GM20000 (cell line): ENCODE results near the gene TAAR2.

ENCODE experiments used
- DNase-seq: peaks from one replicate; pipeline ENCODE4 v3.0.0; 2012; ENCODE audit warnings: low spot score
- CTCF ChIP-seq: IDR thresholded peaks from 2 replicates; pipeline ENCODE4 v1.5.1; 2012; ENCODE audit warnings: mild to moderate bottlenecking, control low read depth; ENCODE audit errors: extremely low read depth, missing control alignments

TAAR2 gene

GRCh38 chr6:132634796-132635195, 10.7 kb upstream of the TAAR2 start:
- no peak for TF ChIP-seq CTCF
- no peak for DNase-seq

- no peak for TF ChIP-seq CTCF
- no peak for DNase-seq
Observed at GRCh38 chr6:132633362-132633761, 9.3 kb upstream of the TAAR2 start.

GRCh38 chr6:132623106-132623845, 799 bp downstream of the TAAR2 start:
- no peak for TF ChIP-seq CTCF
- DNase-seq, result no peak

GRCh38 chr6:132616677-132617076, 7.4 kb downstream of the TAAR2 start:
- TF ChIP-seq CTCF, result no peak
- DNase-seq, result no peak

GRCh38 chr6:132614554-132614953, 9.5 kb downstream of the TAAR2 start:
- DNase-seq, result no peak
- no peak for TF ChIP-seq CTCF

GRCh38 chr6:132612449-132613108, 11.5 kb downstream of the TAAR2 start:
- DNase-seq, result no peak

More at GRCh38 chr6:132612449-132613108, 11.5 kb downstream of the TAAR2 start:
- no peak for TF ChIP-seq CTCF
